Smooth muscle cell of the brain vasculature (primary cell): ENCODE measurements around the gene INPP5A.

ENCODE experiments used
- DNase-seq: peaks from one replicate; pipeline ENCODE4 v3.0.0-alpha.2; 2012; ENCODE audit warnings: low read depth, low spot score

INPP5A gene

DNA sequence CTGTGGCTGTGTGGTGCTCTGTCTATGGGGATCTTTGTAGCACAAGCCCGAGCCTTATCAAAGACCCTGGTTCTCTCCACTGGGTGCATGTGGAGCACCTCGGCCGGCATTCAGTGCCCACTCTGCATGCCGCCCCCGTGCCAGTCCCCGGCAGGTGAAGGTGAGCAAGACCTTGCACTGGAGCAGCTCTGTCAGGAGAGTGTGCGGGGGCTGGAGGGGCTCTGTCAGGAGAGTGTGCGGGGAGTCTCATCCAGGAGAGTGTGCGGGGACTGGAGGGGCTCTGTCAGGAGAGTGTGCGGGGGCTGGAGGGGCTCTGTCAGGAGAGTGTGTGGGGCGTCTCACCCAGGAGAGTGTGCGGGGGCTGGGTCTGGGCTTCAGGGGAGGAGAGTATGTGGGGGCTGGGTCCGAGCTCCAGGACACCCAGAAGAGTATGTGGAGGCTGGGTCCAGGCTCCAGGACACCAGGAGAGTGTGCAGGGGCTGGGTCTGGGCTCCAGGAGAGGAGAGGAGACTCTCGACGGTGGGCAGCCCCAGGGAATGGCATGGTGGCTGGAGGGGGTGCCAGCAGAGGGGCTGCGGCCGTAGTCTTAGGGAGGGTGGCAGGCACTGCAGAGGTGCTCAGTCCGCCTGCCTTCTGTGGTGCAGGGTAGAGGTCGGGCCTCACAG is 40.8 kb downstream of the INPP5A start:
- no peak for DNase-seq

DNA sequence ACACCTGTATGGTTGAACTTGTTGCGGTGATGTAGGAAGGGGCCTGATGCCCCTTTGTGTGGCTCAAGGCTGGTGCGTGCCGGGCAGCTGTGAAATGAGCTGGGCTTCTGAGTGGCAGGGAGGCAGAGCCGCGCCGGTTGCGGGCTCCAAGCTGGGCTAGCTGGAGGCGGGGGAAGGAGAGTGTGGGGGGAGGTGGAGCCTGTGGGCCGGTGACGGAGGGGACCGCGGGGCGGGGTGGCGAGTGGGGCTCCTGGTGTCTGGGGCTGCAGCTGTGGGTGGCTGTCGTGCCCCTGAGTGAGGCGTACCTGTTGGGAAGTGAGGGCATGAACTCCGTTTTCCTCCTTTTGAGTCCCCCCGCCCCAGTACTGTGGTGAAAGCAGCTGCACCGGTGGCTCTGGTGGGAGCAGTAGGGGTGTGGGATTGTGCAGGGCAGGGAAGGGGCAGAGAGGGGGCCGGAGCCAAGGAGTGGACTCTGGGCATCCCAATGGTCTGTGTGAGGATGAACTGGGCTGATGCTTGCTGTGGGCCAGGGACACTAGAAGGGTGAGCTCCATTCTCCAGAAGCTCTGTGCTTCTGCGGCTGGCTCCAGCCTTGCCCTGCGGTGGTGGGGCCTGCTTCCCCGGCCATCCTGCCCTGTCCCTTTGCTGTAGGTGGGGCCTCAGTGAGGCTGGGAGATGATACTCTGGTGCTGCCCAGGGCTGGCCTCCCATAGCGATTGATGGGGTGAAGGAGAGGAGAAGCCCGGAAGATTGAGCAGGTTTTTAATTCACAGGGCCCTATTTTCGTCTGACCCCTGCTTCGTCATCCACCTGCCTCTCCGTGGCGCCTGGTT is 41.7 kb downstream of the INPP5A start:
- no peak for DNase-seq

DNA sequence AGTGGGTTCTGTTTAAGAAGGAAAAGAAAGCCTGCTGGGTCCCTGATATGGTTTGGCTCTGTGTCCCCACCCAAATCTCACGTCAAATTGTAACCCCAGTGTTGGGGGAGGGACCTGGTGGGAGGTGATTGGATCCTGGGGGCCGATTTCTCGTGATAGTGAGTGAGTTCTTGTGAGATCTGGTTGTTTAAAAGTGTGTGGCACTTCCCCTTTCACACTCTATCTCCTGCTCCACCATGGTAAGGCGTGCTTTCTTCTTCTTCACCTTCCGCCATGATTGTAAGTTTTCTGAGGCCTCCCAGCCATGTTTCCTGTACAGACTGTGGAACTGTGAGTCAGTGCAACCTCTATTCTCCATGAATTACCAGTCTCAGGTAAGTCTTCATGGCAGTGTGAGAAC is 42.6 kb downstream of the INPP5A start:
- DNase-seq: no peak

DNA sequence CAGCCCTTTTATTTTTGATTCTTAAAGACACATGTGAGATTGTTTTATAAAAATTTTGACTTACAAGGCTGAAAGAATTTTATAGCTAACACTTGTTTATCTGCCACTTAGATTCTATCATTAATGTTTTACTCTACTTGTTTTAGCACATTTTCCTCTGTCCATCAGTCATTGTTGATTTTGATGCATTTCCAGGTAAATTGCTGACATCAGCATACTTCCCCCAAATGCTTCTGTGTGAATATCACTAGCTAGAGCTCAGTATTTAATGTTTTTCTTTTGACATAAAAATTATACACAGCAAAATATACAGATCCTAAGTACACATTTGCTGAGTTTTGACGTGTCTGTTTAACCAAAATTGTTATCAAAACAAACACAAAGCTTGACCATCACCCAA is 43.0 kb downstream of the INPP5A start:
- DNase-seq: no peak

DNA sequence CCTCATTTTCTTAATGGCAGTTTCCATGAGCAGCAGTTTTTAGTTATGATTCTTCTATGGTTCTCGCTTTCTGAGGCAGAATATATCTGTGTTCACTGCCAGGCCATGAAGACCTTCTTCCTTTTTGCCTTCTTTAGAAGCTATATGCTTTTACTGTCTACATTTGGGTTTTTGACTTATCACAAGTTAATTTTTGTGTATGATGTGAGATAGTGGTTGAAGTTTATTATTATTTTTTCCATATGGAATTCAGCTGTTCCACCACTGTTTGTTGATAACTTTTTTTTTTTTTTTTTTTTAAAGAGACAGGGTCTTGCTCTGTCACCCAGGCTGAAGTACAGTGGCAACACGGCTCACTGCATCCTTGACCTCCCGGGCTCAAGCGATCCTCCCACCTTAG is 44.5 kb downstream of the INPP5A start:
- DNase-seq: no peak

DNA sequence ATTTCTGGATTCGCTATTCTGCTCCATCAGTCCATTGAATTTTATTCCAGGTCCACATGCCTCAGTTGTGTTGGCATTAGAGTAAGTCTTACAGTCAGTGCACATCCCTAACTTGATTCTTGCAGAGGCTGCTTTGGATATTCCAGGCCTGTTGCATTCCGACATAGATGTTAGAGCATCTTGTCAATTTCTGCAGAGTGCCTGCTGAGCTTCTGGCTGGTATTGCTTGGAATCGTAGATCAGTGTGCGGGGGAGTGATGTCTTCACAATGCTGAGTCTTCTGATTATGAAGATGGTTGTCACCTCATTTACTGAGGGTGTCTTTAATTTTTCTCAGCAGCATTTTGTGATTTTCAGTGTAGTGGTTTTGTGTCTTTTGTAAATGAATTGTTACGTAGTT is 45.2 kb downstream of the INPP5A start:
- no peak for DNase-seq

DNA sequence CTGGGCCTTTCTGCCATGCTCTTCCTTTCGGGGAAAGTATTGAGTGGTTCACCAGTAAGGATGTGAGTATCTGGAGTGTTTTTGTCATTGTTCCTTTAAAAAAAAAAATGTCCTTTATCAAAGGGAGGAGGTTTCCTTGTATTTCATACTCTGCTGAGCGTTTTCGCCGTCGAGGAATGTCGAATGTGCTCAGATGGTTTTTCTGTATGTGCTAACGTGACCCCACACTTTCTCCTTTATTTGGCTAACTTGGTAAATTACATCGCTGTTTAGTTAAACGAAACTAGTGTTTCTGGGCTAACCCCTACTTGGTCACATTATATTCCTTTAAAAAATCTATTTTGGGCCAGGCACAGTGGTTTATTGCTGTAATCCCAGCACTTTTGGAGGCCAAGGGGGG is 45.9 kb downstream of the INPP5A start:
- no peak for DNase-seq

DNA sequence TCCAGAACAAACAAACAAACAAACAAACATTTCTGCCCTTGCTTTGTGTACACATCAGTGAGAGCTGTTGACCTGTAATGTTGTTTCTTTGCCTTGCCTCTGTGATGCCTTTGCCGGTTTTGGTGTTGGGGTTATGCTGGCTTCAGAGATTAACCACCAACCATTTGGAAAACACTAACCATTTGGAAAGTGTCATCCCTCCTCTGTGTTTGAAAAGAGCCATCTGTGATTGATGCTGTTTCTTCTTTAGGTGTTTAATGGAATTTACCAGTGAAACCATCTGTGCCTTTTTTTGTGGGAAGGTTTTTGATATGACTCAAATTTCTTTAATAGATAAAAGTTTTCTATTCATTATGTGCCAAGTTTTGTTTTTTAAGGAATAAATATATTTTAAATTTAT is 46.5 kb downstream of the INPP5A start:
- no peak for DNase-seq

DNA sequence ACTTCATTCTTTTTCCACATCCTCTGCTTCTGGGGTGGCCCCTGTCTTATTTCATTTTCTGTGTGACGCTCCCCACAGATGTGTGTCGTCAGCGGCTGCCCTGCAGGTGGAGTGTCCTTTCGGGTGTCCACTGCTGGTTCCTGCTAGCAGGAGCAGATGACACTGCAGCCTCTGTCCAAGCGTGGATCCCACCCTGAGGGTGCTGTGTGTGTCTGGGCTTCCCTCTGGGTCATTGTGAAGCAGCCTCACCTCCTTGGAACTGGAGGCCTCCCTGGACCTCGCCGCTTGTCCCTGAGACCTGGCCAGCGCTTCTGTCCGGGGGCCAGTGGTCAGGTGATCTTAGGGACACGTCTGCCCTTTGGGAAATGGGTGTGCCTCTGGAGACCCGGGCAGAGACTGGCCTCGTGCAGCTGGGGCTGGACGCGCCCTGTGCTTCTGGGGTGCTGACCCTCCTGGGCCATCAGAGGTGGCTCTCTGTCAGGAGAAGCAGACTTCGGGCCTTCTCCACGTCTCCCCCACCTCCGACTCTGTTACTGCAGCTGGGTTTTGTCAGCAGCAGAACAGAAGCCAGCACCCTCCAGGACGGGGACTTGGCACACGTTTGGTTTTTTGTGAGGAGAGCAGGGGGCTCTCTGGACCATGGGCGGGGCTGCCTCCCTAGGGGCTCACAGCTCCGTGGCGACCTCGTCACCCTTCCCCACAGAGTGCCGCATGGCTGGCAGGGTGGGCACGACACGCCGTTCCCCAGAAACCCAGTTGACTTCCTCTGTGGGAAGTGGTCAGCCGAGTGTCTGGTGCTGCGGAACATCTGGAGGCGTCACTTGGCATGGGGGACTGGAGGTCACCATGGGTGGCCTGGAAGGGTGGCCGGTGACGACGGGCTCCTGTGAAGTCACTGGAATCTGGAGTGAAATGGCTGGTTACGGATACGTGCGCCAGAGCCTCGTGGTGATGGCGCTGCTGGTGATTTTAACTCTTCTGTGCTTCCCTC is 48.4 kb downstream of the INPP5A start:
- no peak for DNase-seq

DNA sequence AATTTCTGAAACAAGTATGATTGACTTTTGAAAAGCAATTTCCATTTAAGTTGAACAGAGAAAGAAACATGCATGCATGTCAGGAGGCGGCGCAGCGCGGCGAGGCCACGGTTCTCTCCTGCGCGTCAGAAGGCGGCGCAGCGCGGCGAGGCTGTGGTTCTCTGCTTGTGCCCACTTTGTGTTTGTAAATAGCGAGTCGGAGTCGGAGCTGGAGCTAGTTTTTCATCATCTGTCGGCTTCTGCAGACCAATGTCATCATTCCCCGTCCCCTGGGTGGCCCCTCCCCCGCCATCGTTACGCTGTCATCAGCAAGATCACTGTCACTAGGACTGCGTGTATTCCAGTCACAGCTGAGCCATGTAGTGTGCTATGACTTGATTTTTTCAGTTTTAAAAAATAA is 49.2 kb downstream of the INPP5A start:
- DNase-seq: no peak

DNA sequence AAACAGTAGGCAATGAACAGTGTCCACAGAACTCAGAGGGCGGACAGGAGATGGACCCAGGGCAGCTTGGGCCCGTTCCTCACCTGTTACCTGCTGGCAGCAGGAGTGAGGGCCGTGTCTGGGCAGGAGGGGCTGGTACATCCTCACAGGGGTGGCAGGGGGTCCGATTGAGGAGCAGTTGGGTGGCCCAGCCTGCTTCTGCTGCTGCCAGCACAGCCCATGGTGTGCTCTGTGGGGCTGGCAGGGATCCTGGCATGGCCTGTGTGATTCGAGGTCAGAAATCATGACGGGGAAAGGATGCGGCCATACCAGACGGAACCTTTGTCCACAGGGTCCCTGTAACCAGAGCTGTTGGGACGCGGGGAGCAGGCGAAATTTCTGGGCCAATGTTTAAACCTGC is 49.6 kb downstream of the INPP5A start:
- DNase-seq: no peak

DNA sequence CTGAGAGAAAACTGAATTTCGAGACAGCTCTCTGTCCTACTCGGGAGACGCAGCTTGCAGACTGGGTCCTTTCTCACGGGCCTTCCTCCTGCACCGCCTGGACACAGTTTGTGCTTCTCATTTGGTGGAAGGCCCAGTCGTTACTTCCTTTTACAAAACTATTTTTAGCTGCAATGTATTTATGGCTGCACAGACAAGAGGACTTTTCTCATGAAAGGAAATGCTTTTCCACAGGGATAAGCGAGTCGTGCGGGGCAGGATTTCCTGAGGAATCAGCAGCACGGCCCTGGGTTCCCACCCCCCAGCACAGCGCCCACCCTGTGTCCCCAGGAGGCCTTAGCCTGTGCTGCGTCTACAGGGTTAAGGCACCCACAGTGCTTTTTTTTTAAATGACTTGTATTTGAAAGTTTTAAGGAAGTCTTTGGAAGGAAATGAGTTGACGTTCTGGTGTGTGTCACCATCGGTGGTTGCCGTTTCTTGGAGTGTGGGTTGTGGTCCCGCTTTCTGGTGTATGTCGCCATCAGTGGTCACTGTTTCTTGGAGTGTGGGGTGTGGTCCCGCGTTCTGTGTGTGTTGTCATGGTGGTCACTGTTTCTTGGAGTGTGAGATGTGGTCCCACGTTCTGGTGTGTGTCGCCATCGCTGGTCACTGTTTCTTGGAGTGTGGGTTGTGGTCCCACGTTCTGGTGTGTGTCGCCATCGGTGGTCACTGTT is 50.9 kb downstream of the INPP5A start:
- DNase-seq: no peak

DNA sequence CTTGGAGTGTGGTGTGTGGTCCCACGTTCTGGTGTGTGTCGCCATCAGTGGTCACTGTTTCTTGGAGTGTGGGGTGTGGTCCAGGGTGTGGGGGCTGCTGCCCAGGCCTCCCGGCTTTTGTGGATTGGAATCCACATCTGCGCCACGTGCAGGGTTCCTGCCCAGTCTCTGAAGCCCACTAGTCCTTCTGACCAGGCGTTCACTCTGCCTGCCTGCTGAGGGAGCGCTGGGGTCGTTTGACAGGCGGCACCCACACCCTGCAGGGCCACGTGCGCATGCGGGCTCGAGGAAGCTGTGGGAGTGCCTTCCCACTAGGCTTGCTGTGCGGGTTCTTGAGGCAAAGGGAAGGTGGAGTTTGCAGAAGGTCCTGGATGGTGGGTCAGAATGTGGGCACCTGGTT is 51.4 kb downstream of the INPP5A start:
- no peak for DNase-seq

DNA sequence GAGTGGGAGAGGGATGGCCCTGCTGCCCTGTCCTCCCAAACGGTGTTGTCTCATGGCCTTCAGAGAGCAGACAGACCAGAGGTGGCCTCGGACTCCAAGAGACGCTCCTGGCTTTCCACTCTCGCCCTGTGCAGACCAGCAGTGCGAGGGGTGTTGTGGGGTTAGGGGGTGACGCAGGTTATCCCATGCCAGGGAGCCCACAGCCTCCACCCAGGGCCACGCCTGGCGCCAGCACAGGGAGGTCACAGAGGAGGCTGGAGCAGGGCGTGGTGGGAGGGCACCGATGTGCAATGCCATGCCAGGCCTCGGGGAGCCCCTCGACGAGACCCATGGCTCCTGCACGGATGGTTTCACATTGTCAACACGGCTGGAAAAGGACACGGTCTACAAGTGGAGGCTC is 52.1 kb downstream of the INPP5A start:
- no peak for DNase-seq

DNA sequence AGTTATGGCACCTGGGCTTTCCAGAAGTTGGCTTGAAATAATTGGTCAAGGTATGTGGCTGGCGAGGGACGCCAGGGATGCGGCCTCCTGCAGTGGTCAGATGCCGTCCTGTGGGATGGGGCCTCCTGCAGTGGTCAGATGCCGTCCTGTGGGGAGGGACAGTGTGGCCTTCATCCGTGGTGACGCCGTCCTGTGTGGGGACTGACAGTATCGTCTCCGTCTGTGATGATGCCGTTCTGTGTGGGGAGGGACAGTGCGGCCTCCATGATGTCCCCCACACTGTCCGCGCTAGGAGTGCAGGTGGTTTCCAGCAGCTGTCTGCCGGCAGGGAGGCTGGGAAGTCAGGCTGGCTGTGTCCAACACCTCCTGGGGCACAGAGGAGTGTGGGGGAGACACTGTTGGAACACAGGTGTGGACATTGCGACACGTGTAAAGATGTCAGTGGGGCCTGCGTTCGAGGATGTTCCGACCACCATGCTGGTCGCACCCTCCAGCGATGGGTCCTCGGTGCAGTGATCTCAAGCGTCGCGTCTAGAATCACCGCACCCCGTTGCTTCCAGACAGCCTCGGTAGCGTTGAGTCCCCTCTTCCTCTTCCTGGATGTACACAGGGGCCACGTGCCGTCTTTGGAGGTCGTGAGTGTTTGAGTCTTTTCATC is 52.6 kb downstream of the INPP5A start:
- no peak for DNase-seq

DNA sequence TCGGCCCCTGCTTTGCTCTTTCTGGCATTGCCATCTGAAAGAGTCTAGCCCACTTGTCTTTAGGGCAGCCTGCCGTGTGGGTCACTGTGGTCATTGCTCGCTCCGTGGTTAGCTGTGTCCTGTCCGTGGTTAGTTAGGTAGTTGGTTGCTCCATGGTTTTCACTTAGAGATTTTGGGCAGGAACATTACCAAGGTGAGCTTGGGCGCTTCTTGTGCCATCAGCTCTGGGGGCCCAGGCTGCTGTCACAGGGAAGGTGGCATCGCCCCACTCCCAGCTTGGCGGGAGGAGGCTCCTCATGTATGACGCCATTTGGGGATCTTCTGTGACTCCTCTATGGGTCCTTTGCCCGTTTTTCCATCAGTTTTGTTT is 53.1 kb downstream of the INPP5A start:
- no peak for DNase-seq

DNA sequence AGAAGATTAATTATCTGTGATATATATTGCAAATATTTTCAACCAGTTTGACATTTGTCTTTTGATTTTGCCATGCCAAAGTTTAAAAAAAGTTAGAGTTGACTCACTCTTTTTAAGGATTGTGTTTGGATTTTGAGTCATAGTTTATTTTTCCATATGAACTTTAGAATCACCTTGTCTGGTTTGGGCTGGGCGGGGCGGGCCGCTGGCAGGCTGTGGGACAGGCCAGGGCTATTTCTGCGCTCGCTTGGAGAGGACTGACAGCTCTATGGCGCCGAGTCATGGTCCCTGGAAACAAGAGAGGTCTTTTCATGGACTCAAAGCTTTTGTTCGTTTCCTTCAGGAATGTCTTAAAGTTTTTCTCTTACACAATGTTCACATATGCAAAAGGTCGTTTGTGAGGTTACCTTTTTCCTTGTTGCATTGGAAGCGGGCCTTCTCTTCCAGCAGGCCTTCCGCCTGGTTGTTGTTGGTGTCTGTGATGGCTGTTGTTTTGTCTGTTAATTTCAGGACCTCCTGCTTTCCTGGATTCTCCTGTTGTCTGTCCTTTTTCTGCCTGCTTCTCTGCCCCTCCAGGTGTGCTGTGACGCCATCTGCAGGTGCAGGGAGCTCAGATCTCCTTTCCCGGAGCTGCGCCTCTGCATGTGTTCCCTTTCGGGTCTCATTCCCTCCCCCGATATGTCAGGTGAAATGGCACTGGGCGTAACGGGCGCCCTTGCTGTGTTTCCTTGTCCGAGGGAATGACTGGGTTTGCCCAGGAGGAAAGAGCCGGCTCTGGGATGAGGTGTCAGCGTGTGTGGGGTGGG is 53.8 kb downstream of the INPP5A start:
- no peak for DNase-seq

DNA sequence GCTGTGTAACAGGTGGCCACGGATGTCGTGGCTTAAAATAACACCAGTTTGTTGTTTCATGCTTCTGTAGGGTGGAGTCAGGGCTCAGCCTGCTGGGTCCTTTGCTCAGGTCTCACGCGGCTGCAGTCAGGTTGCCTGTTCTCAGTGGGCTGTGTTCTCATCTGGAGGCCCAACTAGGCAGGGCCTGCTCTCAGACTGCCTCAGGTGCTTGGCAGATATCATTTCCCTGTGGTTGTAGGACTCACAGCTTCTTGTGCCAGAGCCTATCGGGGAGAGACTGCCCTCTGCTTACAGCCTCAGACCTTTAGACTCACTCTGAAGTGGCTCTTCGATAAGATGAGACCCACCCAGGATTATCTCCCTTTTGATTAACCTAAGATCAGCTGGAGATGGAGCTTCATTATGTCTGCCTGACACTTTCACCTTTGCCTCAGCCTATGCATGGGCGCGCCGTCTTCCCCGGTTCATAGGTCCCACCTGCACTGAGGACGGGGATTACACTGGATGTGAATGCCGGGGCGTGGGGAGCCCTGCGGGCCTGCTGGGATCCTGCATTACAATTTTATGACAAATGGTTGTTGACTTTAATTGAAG is 55.3 kb downstream of the INPP5A start:
- DNase-seq: no peak

DNA sequence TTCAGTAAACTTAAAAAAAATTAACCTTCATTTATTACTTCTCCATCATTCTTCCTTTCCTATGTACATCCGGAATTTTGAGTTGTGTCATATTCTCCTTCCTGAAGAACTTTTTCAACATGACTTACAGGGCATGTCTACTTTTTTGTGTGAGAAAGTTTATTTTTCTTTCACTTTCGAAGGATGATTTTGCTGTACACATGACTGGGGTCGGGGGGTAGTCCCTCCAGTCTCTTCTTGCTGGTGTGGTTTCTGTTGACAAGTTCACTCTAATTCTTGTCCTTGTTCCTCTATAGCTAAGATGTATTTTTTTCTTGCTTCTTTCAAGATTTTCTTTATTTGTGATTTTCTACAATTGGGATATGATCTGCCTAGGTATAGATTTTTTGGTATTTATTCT is 55.8 kb downstream of the INPP5A start:
- DNase-seq: no peak
